NCI-H446 treated with DMSO at 0.1 percent for 48 hours (cell line): ENCODE measurements around the gene TMEM181.
A peak's percentile ranks its signal among the peaks of the same experiment; 100 is the strongest.
"Not testable (repeated sequence)": the region's sequence is repeated elsewhere in the genome, so short reads cannot be mapped to it uniquely, and the experiment has no call there.

Experiments used
- DNase-seq: peaks from one replicate; lab custom pipeline; 2025; lab: John Stamatoyannopoulos, UW

TMEM181 gene

DNA sequence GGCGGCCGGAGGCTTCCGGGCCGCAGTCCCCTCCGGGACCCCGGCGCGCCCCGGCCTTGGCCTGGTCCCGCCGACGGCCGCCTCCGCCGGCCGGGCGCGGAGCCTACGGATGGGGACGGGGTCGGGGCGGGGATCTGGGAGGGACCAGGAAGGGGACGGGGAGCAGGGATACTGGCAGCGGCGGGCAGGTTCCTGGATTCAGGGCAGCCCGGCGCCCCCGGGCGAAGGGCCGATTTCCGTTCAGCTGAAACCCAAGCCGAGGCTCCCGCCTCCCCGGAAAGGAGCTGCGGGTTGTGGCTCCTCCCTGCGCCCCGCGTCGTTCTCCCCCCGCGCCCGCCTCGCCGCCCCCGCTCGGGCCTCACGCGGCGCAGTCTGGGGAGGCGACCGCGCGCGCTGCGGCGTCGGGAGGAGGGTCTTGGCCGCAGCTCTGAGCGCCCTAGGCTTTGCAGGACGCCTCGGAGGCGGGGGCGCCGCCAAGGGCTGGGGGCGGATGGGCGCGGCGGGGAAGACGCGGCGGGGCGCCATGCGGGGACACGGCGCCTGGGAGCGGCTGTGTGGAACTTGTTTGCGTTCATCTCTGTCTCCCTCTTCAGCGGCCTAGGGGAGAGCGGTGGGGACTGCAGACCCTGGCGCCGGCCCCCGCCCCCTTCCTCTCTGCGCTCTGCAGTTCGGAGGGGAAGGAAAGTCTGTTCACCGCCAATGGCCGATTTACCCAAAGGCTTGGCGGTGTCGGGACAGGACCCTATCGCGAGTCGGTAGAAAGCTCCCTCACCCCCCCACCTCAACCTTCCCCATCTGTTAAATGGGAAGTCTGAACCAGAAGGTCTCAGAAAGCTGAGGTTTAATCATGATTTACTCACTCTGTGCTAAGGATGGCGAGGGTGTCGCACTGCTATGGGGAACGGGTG is 22.7 kb upstream of the TMEM181 start:
- DNase-seq = peak; percentile 38

DNA sequence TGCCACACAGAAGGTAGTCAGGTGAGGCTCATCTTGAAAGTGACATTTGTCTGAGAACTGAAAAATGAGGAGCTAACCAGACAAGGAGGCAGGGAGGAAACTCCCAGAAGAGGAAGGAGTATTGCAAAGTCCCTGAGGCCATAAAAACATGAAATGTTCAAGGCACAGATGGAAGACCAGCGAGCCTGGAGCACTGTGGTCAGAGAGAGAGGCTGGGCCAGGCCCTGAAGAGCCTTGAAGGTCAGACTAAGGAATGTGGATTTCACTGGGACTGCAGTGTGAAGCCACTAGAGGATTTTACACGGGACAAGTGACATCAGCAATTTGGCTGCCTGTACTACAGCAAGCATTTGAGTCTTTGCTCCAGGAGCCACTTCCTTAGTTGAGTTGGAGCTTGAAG is 21.1 kb upstream of the TMEM181 start:
- no peak for DNase-seq

DNA sequence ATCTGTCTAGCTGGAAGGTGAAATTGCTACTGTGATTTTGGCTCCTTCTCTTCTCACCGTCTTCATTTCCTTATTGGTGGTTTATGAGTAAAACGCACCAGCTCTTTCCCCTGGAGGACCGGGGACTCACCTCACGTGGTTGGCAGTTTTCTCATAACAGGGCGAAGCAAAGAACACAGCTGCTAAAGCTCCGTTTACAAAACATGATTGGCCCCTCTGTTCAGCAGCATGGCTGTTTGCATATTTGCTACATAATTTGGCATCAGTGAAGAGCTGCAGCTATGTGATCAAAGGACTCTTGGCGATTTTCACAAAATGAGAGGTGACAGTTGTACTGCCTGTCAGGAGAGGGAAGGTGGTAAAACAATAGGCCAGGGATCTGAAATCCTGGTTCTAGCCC is 20.5 kb upstream of the TMEM181 start:
- DNase-seq = no peak

GRCh38 chr6:158539881-158540280 is 20.0 kb upstream of the TMEM181 start:
- DNase-seq = no peak

GRCh38 chr6:158543606-158544185 is 16.2 kb upstream of the TMEM181 start:
- DNase-seq = no peak

- DNase-seq = no peak
These were observed 15.5 kb upstream of the TMEM181 start for GRCh38 chr6:158544428-158544827.

DNA sequence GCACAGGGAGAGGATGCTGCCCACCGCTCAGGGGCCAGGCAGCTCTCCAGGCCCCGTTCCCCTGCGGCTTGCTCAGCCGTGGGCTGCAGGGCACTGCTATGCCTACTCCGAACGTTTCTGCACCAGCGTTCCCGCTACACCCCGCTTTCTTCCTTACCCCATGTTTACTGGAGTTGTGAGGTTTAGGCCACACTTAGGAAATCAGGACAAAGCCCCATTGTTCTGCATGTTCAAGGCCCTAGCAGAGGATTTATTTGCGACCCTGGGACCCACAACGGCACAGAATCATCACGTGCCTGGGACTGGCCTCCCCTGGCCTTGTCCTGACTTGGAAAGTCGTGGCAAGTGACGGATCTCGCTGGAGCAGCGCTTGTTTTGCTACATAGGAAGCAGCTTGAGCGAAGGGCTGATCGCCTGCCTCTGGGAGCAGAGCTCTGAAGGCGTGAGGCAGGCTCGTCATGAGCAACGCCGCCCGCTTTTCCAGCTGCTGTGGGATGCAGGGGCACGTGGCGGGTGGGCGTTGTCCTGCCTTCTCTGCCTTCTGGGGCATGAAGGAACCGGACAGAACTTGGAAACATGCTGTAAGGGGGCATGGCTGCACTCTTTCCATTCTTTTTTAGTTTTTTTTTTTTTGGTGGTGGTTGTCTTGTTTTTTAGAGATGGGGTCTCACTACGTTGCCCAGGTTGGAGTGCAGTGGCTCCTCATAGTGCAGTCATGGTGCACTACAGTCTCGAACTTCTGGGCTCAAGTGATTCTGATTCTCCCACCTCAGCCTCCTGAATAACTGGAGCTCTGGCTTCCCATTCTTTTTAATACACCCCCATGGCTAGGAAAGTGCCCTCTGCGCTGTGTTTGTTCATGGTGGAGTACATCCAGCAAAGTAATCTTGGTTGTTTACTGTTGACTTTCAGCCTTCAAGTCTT is 14.6 kb upstream of the TMEM181 start:
- no peak for DNase-seq

DNA sequence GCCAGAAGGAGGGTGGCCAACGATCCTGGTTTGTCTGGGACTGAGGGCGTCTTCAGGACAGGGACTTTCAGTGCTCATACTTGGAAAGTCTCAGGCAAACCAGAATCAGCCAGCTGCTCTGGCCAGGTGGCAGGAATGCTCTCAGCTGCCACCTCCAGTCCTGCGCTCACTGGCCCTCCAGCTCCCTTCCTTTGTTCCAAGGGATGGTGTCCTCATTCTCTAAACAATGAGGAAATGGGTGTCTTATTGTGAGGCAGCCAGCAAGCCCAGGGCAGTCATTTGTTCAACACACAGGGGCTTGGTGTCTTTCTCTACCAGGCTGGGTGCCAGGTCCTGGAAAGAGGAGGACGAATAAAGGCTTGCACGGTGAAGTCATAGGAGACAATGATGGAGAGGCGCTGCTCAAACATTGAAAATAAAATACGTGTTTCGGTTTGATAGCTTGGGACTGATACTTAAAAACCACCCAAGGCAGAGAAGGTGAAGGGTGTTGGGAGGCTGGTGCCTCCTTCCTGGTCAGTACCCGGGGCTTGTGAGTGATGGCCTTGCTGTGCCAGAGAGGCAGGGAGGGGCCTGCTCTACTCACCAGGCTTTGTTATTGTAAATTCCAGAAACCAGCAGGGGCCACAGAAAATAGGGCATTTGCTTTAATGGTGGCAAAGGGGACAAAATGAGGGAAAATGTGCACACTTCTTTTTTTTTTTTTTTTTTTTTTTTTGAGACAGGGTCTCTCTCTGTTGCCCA is 11.3 kb upstream of the TMEM181 start:
- no peak for DNase-seq

- no peak for DNase-seq
These were observed 7.7 kb upstream of the TMEM181 start for GRCh38 chr6:158552055-158552795.

DNA sequence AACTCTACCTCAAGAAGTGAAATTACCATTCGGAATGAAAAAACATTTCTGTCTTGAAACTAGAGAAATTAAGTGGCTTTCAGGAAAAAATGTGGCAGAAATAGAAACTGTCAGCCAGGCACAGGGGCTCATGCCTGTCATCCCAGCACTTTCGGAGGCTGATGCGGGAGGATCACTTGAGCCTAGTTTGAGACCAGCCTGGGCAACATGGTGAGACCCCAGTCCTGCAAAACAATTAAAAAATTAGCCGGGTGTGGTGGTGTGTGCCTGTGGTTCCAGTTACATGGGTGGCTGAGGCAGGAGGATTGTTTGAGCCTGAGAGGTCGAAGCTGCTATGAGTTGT is 7.1 kb upstream of the TMEM181 start:
- DNase-seq = no peak

- DNase-seq = no peak
These were observed 5.1 kb upstream of the TMEM181 start for GRCh38 chr6:158554611-158555361.

DNA sequence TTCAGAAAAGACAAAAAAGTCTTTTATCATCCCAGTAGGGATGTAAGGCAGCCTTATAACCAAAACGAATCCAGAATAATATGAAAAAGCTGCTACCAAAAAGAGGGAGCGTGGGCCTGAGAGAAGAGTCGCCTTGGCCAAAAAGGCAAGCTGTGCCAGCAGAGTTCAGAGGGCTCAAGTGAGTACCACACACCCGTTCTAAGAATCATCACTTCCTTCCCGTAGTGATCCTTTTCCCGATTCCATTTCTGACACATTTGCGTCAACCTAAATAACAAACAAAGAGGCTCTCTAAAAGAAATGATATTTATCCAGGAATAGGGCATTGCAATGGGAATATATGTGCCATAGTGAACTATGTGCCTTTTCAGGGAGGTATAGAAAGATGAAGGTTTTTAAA is 3.8 kb upstream of the TMEM181 start:
- DNase-seq = no peak

DNA sequence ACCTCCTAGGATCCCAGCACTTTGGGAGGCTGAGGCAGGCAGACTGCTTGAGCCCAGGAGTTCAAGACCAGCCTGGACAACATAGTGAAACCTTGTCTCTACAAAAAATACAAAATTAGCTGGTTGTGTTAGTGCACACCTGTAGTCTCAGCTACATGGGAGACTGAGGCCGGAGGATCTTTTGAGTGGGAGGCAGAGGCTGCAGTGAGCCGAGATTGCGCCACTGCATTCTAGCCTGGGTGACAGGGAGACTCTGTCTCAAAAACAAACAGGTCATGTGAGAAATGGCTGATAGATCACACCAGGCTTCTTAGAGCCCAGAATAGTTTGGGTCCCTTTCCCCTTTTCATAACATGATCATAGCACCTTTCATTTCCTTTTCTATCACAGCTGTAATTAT is 2.8 kb upstream of the TMEM181 start:
- not testable (repeated sequence) for DNase-seq

- no peak for DNase-seq
These were observed 2.0 kb upstream of the TMEM181 start for GRCh38 chr6:158557927-158558326.

GRCh38 chr6:158558415-158559306 is 1.2 kb upstream of the TMEM181 start:
- DNase-seq = no peak

- no peak for DNase-seq
These were observed 475 bp upstream of the TMEM181 start for GRCh38 chr6:158559338-158559894.

- no peak for DNase-seq
These were observed 987 bp downstream of the TMEM181 start for GRCh38 chr6:158560836-158561320.

- DNase-seq = no peak
These were observed 1.5 kb downstream of the TMEM181 start for GRCh38 chr6:158561321-158561884.

DNA sequence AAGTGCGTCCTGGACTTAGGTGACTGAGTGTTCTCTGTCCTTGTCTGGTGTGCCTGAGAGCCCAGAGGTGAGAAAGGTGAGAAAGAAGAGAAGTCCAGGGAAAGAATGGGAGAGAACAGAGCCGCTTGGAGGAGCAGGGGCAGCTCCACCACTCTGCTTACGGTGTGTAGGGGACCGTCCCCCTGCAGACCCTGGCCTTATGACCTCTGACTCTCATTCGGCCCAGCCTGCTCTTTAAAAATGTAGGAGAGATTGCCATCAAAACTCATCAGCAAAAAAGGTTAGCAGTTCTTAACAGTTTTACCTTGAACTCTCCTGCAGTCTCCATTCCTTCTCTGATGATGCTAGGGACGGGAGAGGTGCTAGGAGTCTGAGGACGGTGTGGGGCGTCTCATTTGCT is 2.0 kb downstream of the TMEM181 start:
- no peak for DNase-seq
